GM10847 (cell line): ENCODE results near the gene CEP164.

Experiments
- POLR2A ChIP-seq: IDR thresholded peaks from 2 replicates; pipeline ENCODE4 v1.6.1; 2011; ENCODE audit not compliant: insufficient read length; ENCODE audit errors: extremely low read depth

Gene CEP164

DNA sequence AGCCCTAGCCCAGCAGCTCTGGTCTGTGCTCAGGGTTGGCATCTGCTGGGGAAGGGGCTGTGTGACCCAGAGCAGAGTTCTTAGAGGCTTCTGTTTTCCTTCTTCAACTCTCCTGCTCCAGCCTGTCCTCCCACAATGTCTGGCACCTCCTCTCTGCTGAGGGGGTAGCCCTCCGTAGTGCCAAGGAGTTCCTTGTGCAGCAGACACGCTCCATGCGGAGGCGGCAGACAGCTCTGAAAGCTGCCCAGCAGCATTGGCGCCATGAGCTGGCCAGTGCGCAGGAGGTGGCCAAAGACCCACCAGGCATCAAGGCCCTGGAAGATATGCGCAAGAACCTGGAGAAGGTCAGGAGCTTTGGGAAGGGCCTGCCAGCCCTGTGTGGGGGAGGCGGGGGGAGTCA lies 69.3 kb downstream of the CEP164 start:
- TF ChIP-seq POLR2A: no peak

DNA sequence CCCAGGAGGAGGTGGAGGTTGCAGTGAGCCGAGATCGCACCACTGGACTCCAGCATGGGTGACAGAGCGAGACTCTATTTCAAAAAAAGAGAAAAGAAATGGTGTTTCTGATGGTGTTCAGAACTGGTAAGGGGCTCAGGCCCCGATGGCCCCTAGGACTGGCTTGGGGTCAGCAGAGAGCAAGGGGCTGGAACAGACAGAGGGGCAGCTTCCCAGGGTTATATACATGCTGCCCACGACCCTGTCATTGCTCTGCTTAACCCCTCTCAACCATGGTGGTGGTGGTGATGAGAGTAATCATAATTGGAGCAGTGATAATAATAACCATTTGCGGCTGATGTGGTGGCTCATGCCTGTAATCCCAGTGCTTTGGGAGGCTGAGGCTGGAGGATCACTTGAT lies 79.4 kb downstream of the CEP164 start:
- TF ChIP-seq POLR2A: no peak

DNA sequence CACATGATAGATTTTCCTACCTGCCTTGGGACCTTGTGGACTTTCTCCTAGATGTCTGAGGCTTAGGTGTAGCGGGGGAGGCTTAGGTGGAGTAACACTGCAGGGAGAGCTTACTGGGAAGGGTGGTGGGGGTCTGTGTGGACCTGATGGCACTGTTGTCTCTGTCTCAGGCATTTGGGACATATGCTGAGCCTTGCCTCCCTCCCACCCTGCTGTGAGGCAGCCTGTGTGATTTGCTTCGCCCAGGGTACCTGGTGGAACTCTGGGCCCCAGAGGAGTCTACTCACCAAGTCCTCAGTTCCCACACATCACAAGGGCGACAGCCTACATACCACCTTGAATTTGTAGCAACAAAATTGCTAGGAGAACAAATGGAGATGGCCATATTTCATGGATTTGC lies 80.7 kb downstream of the CEP164 start:
- no peak for TF ChIP-seq POLR2A

DNA sequence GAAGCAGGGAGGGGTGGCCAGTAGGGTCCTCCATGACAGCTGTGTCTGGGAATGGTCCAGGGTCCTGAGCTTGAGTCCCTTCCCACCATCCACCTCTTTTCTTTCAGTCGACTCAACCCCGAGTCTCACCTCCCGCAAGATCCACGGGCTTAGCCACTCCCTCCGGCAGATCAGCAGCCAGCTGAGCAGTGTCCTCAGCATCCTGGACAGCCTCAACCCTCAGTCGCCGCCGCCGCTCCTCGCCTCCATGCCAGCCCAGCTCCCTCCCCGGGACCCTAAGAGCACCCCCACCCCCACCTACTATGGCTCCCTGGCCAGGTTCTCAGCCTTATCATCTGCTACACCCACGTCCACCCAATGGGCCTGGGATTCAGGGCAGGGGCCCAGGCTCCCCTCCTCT lies 81.9 kb downstream of the CEP164 start:
- TF ChIP-seq POLR2A: no peak

DNA sequence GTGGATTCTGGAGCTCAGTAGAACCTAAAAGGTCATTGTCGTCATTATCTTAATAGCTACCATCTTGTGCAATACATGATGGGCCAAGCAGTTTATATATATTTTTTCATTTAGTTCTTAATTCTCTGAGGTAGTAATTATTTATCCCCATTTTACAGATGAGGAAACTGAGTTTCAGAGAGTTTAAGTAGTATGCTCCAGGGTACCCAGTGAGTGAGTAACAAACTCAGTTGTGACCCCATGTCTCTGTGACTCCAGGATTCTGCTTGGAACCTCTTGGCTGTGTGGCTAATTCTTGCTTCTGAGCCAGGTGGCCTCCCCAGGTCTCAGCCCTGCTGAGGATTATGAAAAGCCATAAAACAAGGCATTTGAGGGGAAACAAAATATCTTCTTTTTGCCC lies 82.6 kb downstream of the CEP164 start:
- TF ChIP-seq POLR2A: no peak

DNA sequence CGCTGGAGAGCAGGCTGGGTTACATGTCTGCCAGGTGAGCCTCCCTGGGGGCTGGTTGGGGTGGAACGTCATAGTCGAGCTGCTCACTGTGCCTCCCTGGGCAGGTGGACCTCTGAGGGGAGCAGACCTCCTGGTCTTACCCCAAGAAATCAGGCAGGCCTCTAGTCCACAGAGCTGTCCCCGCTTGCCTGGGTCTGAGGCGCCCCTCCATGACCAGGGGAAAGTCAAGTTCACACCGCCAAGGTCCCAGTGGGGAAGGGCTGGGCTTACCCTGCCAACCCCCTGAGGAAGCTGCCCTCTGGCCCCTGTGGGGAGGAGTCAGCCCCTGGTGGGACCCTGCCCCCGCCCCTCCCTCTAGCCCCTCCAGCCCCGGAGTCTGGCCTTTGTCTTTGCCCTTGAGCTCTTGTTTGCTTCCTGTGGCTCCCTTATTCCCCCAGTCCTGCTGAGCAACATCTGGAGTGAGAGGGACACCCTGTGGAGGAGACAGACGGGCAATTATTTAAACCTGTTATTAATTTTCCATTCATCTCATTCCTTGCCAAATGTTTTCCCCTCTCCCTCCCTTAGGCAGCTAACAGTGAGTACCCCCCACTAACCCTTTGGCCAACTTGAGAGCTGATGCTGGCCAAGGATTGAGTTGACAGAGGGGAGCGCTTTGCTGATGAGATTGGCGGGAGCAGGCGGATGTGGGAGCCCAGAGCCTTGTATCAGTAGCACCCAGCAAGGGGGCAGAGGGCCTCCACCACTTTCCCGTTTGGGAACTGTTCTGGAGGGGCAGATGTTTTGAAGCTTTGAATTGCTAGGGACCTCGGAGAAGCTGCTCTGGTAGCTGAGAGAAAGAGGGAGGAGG lies 83.4 kb downstream of the CEP164 start:
- no peak for TF ChIP-seq POLR2A

DNA sequence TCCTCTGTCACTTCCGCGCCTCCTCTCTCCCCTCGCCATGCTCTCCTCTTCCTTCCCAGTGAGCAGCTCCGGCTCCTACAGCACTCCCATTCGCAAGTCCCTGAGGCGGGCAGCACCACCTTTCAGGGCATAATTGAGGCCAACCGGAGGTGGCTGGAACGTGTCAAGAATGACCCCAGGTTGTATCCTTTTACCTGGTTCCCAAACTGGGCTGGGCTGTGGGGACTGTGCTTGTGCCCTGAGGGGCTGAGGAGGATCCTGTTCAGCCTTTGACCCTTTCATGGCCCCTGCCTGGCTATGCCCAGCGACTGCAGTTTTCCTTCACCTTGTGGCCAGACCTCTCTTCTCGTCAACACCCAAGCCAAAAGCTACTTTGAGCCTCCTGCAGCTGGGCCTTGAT lies 84.1 kb downstream of the CEP164 start:
- TF ChIP-seq POLR2A: no peak

DNA sequence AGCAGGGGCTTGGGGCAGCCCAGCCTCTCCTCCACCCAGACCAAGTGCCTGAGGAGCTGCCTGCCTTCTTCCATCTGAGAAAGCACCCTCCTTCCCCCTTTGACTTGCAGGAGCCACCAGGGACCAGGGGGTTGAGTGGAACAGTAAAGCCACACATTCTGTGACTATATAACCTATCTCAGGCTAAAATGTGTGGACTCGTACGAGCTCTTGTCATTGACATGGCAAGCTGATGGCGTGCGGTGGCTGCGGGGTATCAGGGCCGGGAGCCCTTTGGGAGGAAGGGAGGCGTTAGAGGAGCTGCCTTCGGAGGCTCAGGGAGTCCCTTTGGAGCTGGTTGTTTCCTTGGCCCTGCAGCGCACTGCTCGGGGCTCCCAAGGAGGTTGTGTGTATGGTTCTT lies 84.5 kb downstream of the CEP164 start:
- TF ChIP-seq POLR2A: no peak

DNA sequence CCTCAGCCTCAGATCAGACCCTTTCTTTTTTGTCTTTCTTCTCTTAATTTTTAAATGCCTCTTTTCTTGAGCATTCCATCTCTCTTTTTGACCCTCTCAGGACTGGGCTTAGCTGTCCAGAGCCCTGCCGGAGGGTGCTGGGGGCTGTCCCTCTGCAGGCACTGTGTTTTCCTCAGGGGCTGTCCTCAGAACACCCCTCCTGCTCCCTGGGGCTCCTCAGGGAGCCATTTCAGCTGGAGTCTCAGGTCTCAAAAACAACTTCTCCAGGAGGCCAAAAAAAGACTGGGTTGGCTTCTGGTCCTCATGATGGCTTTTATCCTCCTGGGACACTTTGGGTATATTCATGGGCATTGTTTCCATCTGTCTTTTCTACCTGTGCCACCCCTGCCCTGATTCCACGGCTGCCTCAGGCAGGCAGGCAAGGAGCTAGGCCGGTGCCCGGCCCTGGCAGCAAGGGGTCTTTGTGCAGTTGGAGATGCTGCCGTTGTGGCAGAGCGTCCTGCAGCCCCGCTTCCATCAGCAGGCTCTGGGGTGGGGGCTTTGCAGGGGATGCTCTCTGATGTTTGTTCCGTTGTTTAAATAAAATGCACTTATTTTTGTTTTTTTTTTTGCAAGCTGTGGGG lies 85.1 kb downstream of the CEP164 start:
- TF ChIP-seq POLR2A: no peak

DNA sequence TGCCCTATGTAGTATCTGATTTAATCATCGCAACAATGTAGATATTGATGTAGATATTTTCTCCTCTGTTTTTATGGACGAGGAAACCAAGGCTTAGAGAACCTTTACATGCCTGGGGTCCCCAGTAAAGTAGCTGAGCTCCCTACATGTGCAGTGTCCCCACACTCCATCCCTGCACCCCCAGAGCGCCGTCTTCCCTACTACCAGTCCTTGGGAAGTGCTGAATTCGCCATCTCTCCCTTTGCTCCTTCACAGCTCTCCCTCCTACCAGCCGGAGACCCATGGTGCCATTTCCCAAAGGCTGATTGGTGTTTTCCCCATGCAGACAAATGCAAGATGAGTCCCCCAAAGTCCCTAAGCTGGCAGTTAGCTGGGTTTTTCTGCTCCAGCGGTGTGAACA lies 86.0 kb downstream of the CEP164 start:
- TF ChIP-seq POLR2A: no peak

DNA sequence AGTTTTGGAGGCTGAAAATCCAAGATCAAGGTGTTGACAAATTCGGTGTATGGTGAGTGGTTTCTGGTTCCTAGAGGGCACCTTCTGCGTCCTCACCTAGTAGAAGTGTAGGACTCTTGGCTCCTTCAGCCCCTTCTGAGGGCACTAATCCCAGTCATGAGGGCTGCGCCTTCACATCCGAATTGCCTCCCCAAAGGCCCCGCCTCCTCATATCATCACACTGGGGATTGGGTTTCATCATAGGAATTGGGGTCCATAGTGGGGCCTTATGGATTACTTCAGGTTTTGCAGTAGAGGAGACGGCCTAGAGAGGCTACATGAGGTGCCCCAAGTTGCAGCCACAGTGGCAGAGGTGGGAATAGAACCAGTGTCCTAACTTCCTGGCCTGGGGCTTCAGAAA lies 87.1 kb downstream of the CEP164 start:
- TF ChIP-seq POLR2A: no peak

DNA sequence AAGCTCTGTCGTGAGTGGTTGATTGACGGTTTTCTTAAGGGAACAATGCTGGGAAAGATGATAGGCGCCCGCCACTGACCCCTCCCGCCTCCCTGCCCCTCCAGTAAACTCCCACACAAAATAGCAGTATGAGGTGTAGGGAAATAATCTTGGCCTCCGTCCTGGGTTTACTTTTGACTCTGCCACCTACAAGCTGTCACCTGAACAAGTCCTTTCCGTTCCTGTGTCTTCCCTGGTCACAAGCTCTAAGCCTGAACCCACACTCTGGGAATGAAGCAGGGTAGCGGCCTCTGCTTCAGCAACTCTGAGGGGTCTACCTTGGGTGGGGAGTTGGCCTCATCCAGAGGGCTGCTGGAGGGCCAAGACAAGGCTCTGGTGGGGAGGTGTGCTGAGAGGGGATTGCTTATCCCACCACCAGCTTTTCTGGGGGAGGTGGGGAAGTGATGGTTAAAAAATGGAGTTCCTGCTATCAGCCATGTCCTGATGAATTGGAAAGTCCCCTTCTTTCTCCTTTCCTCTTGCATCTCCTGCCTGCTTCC lies 87.8 kb downstream of the CEP164 start:
- no peak for TF ChIP-seq POLR2A

DNA sequence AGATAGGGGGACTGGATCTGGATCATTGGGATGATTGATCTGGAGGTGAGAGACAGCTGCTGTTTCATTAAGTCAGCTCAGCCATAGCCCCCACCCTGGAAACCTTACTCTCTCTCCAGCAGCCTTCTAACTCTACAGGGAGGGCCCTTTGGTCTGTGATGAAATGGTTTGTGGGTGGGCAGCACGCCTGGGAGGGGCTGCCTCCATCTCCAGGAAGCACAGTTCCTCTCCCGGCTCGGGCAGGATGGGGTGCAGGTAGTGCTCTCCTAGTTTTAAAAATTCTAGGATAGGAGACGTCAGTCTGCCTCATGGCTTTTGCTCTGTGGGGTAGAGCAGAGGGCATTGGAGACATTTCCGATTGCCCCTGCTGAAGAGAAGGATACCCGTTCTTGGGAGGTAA lies 89.7 kb downstream of the CEP164 start:
- no peak for TF ChIP-seq POLR2A

DNA sequence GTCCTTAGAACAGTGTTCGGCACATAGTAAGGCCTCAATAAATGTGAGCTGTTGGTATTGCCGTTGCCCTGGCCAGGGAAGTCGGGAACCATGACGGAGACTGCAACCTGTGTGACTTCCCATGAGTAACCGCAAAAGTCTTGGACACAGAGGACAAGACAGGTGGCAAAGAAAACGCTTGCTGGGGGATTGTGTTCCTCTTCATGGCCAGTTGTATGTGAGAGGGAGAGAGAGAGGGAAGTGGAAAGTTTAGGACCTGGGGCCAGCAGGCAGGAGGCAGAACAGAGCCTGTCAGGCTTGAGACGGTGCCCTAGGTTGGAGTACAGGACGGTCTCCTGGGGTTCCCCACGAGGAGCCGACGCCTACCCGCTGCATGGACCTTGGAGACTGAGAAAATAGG lies 90.2 kb downstream of the CEP164 start:
- no peak for TF ChIP-seq POLR2A

DNA sequence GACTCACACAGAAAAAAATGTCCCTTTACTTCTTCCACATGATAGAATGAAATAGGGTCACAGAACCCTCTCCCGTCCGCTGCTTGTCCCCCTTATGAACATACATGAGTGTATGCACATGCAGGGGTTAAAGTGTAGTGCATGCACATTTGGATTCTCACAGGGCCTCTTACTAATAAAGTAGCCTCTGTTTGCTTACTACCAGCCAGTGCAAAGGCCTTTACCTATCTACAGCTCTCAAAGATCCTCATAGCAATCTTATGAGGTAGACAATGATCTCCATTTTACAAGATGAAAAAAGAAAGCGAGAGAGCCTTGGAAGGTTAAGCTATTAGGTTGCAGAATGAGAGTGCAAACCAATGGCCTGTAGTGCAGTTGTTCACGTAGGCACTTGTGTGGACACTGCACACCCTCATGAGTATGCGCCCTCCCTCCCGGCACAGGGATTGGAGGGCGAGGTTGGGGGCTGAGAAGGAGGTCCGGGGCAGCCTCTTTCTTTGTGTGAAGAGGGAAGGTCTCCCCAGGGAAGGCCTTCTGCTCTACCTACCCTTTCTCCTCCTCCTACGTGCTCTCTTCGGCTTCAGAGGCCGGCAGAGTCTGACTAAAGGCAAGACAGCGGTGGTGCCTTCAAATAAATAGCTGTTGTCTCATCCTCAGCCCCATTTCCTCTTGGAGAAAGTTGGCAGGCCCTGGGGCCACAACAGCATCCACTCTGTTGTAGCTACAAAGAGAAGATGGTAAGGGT lies 91.3 kb downstream of the CEP164 start:
- TF ChIP-seq POLR2A: no peak
